Right kidney (tissue), 1 donor: ENCODE data around the gene IGSF21.

Experiments used
- DNase-seq: peaks from one replicate; pipeline ENCODE4 v3.0.0-alpha.2; 2016

The IGSF21 gene

GRCh38 chr1:18119771-18120377 is 12.3 kb downstream of the IGSF21 start:
- DNase-seq: no peak

DNA sequence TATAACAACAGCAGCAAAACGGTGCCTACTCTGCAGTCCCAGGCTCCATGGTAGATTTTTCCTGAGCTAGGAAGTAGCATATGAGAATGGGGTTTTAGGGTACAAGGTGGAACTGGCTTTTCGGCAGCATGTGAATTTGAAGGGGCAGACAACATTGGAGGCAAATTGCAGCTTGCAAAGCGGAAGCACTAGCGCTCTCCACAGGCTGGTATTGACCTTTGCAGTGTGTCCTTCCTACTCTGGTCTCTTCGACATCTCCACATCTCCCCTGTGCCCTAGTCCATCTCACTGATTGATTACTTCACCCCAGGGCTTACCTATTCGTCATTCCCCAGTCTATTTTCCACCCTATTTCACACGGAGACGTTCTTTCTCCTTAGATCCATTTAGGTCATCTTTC is 13.0 kb downstream of the IGSF21 start:
- no peak for DNase-seq

DNA sequence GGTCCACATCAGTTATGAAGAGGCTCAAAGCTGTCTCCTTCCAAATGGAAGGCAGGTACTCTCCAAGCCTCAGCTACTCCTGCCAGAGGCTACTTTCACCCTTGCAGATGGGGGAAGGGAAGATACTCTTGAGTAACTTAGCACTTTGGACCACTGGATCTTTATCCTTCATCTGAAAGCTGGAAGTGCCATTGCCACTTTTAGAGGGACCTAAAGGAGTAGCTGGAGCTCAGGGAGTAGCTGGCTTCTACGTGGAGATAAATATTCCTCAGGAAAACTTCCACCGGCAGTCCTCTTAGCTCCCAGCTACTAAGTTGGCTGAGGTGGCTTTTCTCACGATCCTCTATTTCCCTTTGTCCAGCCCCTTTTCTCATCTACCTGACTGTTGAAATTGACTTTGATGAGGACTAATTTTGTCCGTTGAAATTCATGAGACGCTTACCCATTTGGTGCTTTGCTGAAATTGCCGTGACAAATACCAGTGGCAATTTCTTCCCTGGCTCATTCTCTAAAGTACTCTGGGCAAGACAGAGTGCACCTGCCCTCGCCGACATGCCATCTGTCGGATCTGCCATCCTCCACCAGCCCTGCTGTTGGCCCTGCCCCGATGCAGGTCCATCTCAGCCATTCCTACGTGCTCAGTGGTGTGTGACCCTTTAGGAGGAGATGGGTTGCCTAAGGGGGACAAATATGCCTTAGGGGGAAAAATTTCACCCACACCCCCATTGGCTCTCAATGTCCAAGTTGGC is 13.6 kb downstream of the IGSF21 start:
- DNase-seq: no peak

- DNase-seq: no peak
Observed at GRCh38 chr1:18123467-18123992, 15.9 kb downstream of the IGSF21 start.

GRCh38 chr1:18124977-18125376 is 17.4 kb downstream of the IGSF21 start:
- DNase-seq: no peak

DNA sequence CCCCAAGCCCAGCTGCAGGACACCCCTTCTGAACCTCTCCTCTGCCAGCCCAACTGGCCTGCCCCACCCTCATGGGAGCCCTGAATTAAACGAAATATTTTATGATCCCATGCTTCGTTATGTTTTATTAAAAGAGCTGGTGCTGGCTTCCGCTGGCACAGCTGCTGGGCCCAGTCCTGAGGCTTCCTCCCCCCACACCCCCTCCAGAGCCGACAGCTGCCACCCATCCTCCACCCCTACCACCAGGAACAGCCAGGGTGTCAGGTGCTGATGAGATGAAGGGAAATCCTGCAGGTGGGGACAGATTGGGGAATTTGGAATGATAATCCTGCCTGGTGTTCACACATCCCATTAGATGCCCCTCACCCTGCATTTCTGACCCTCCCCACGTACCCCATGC is 19.0 kb downstream of the IGSF21 start:
- no peak for DNase-seq

DNA sequence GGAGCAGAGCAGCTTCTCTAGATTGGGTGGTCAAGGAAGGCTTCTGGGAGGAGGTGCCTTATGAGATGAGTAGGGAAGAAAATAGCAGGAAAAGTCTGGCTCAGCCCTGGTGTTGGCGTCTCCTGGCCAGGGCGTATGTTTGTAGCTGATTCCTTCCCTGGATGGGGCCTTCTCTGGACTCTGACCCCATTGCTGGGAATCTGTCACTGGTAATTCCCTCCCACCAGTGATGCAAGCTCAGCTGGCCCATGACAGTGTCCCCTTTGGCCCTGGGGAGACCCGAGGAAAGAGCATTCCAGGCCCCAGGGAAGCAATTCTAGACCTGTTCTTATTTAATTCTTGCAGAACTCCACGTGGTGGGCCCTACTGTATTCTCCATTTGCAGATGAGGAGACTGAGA is 20.7 kb downstream of the IGSF21 start:
- no peak for DNase-seq

DNA sequence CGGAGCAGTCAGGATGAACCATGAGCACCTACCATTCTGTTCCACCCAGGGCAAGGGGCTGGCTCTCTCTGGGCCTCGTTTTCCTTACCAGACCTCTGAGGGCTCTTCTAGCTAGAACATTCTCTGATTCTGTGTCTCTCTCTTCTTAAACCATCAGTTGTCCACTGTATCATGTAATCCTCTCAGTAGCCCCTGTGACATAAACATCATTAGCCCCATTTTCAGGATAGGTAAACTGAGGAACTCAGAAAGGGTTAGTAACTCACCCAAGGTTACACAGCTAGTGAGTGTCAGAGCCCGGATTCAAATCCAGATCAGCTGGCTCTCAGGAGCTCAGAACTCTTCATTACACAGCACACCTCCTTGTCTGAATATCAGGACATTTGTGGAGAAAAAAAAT is 22.8 kb downstream of the IGSF21 start:
- no peak for DNase-seq

GRCh38 chr1:18132022-18132710 is 24.6 kb downstream of the IGSF21 start:
- DNase-seq: no peak

DNA sequence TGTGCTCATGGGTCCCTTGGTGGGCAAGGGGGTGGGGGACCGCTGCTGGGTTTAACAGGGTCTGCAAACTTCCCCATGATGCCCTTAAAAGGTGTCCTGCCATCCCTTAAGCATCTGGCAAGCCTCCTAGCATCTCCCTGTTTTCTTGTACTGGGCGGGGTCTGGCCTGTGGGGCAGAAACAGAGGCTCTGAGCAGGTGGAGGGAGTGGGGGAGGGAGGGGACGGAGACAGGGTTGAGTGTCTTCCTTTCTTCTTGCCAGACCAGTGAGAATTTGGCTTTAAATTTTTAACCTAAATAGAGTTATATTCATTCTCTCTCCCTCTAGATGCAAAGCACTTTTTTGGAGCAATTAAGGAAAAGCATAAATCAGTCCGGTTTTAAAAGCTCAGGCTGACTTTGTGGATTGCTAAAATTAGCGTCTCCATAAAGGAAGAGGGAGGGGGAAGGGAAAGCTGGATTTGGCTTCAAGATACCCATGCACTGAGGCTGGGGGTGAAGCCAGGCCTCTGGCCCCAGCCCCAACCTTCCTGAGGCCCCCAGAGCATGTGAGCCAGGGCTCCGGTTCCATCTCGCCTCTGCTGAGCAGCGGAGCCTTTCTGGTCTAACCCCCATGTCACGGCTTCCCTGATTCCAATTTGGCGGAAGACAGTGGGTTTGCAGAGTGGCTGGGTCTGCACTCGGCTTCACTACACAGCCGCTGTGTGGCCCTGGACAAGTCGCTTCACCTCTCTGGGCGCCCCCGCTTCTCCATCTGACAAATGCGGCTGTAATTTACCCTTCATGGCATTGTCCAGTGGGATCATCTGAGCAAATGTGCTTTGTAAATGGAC is 25.3 kb downstream of the IGSF21 start:
- DNase-seq: no peak

- no peak for DNase-seq
Observed at GRCh38 chr1:18134324-18135046, 26.9 kb downstream of the IGSF21 start.

DNA sequence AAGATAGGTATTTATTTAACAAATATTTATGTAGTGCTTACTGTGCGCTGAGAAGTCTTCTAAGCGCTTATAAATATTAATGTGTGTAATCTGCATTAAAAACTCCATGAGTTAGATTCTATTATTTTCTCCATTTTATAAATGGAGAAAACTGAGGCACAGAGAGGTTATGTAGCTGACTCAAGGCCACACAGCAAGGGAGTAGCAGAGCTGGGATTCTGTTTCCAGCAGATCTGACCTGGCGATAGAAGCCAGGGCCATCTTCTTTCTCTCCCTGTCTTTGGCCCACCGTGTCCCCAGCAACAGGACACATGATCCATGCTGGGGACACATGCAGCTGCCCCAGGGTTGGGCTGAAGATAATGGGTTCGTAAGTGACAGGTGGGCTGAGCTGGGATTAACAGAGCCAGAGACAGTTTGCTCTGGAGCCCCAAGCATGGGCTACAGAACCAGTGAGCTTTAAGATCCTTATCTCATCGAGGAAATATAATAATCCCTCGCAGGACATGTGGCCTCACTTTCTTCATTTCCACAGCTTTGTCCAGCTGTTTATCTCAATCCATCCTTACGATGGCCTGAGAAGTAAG is 30.3 kb downstream of the IGSF21 start:
- DNase-seq: no peak

GRCh38 chr1:18139198-18139981 is 31.8 kb downstream of the IGSF21 start:
- no peak for DNase-seq

DNA sequence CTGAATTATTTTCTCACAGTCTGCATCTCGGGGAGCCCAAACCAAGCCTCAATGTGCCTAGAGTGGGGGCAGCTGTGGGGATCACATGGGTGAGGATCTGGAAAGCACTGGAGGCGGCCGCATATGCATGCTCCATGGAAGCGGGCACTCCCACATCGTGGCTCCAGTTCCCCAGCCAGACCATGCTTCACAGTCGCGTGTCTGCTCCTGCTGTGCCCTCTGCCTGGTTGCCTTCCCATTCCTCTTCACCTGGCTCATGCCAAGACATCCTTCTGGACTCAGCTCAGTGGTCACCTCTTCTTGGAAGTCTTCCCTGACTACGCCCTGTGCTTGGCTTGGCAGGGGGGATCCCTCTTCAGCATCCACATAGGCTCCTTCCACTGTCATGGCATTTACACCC is 32.8 kb downstream of the IGSF21 start:
- DNase-seq: no peak

DNA sequence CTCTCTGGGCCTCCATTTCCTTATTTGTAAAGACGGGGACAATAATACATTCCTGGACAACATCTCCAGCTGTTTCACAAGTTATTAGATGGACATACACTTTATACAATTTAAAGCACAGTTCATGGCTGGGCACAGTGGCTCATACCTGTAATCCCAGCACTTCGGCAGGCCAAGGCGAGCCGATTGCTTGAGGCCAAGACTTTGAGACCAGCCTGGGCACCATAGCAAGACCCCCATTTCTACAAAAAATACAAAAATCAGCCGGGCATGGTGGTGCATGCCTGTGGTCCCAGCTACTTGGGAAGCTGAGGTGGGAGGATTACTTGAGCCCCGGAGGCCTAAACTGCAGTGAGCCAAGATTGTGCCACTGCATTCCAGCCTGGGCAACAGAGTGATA is 34.1 kb downstream of the IGSF21 start:
- no peak for DNase-seq

DNA sequence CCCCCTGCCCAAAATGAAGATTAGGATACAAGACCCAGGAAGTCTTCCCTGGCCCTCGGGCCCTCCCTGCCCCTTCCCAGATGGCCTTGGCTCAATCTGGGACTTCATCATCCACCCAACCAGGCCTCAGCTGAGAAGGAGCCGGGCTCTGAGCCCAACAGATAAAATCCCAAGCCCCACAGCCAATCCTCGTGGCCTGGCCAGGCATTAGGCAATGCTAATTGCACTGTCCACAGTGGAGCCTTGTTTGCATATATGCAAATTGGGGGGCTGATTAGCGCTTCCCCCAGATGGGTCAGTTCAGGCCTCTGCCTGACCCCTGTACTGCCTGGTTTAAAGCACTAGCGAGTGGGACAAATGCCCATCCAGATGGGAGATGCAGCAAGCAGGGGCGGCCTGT is 34.9 kb downstream of the IGSF21 start:
- DNase-seq: no peak

DNA sequence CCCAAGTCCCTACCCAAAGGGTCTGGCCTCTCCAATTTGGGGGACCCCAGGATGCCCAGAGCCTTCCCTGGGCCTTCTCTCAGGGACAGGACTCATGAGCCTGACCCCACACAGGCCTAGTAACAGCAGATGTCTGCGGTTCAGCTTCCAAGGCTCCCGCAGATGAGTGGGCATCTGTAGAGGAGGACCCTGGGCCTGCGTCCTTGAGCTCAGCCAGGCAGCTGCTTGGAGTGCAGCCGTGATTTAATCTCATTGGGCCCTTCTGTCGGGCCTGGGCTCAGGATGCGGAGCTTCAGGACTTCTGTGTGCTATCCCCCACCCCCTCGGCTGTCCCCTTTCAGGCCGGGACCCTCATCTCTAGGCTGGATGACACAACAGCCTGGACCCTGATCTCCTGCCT is 35.4 kb downstream of the IGSF21 start:
- DNase-seq: no peak

- no peak for DNase-seq
Observed at GRCh38 chr1:18144062-18144461, 36.5 kb downstream of the IGSF21 start.

GRCh38 chr1:18144916-18145647 is 37.5 kb downstream of the IGSF21 start:
- peak; percentile 18 for DNase-seq
